Ascending aorta (tissue), 2 donors: ENCODE measurements around the gene CRCP. TPM values are rescaled to one million over a fixed set of nuclear protein-coding genes. Genes with fewer than 3 reads are reported as not detected.

Experiments
- DNase-seq, 2 donors: peaks; one replicate each; pipeline ENCODE4 v3.0.0-alpha.2; 2019; ENCODE audit warnings: low spot score in 2 of 2
- H3K27ac ChIP-seq, 2 donors: fragments of 200-600 bp; sonication (generic); one replicate each; pipeline ENCODE4 v1.5.1; 2016 to 2017; ENCODE audit warnings: mild to moderate bottlenecking in 1 of 2
- H3K27me3 ChIP-seq: fragments of 200-600 bp; sonication (generic); one replicate; pipeline ENCODE4 v1.5.1; 2017
- H3K36me3 ChIP-seq, 2 donors: fragments of 200-600 bp; sonication (generic); one replicate each; pipeline ENCODE4 v1.5.1; 2016
- H3K4me1 ChIP-seq, 2 donors: fragments of 200-600 bp; sonication (generic); one replicate each; pipeline ENCODE4 v1.5.1; 2016 to 2017; ENCODE audit warnings: mild to moderate bottlenecking in 1 of 2
- H3K4me3 ChIP-seq, 2 donors: fragments of 200-600 bp; sonication (generic); one replicate each; pipeline ENCODE4 v1.5.1; 2016 to 2017; ENCODE audit warnings: mild to moderate bottlenecking in 1 of 2
- H3K9me3 ChIP-seq, 2 donors: fragments of 200-600 bp; sonication (generic); one replicate each; pipeline ENCODE4 v1.5.1; 2016
- intact Hi-C: fragments of 100-400 bp; cut with DNase I; formaldehyde crosslinking; loops from one replicate; pipeline ENCODE4 v1.15.1; 2023
- total RNA-seq: library from RNA; depleted of rRNA; stranded (reverse); fragments of >200 nt; gene quantifications from one replicate; pipeline ENCODE4 v1.1.0, GENCODE V29; 2016
- TF ChIP-seq, protein P1 (sequence below), 3 experiments: fragments of 200-600 bp in 2 of 3; fragments of 450-650 bp in 1 of 3; sonication (generic) in 2 of 3; IDR thresholded peaks; one replicate each; pipeline ENCODE4 v1.5.1; 2016 to 2019; ENCODE audit warnings: antibody characterized with exemption in 3 of 3, mild to moderate bottlenecking in 1 of 3, moderate library complexity in 1 of 3

CRCP gene
- total RNA-seq, 1 donor from 2014 or later, result 129 TPM

DNA sequence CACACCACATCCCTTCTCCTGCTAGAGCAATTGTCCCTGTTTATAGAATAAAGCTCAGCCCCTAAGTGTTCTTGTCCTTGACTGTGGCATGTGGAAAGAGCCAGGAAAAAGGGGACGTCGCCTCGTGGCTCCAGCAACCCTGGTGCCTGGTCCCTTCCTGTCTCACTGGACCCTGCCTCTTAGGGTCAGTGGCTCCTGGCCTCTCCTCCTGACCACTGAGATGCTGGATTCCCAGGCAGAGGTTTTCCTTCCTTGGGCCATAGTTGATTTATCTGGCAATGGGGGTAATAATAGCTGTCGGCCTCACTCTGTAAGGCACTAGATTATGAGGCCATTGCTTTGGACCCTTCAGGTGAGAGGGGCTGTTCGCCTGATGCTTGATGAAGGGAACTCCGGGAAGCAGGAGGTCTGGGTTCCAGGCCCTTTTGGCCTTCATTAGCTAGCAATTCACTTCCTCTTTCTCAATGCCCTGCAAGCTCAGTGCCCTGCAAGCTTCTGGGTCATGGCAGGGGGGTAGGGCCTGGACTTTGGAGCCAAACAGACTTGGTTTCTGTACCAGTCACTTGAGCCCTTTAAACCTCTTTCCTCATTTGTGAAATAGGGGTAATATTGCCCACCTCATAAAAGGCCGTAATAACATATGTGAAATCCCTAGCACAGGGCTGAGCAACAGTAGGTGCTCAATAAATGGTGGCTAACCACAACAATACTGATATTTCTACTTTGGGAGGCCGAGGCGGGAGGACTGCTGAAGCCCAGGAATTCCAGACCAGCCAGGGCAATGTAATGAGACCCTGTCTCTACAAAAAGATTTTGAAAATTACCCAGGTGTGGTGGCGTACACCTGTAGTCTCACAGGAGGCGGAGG lies 38.0 kb upstream of the CRCP start:
- TF ChIP-seq, protein P1, sequence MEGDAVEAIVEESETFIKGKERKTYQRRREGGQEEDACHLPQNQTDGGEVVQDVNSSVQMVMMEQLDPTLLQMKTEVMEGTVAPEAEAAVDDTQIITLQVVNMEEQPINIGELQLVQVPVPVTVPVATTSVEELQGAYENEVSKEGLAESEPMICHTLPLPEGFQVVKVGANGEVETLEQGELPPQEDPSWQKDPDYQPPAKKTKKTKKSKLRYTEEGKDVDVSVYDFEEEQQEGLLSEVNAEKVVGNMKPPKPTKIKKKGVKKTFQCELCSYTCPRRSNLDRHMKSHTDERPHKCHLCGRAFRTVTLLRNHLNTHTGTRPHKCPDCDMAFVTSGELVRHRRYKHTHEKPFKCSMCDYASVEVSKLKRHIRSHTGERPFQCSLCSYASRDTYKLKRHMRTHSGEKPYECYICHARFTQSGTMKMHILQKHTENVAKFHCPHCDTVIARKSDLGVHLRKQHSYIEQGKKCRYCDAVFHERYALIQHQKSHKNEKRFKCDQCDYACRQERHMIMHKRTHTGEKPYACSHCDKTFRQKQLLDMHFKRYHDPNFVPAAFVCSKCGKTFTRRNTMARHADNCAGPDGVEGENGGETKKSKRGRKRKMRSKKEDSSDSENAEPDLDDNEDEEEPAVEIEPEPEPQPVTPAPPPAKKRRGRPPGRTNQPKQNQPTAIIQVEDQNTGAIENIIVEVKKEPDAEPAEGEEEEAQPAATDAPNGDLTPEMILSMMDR (IDR thresholded peaks at IDR 0.05), result no peak
- Histone ChIP-seq H3K4me3 (peak overlapping the region; percentile 92 to 94), H3K4me1 (peaks cover 8 to 18% of the 10 kb centered on the region in 2 donors), H3K36me3 (peaks cover 5 to 6% of the 10 kb centered on the region in 2 donors), H3K27ac (peak overlapping the region; percentile 72 to 75), H3K9me3 (no peaks in the 10 kb centered on the region), H3K27me3 (no peaks in the 10 kb centered on the region)
- intact Hi-C loops, result loop anchor here (2.0 kb wide), 1 partner anchor 20 kb away; no protein-coding TSS in a partner anchor
- DNase-seq, result no peak

DNA sequence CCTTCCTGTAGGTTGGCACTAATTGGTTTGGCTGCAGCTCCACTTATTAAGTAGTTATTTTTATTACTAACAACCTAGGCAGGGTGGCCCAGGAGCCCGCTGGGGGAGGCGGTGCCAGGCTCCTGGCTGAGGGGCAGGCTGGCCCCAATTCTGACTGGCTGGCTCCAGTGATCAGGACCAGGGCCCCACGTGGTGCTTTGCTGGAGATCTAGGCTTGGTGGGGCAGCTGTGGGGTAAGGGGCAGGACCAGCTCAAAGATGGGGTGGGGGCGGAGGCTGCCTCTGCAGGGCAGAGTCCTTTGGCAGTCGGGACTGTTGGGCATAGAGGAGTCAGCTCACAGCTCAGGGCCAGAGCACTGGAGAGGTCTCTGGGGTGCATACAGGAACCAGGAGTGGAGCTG lies 36.6 kb upstream of the CRCP start:
- Histone ChIP-seq H3K27me3 (no peaks in the 10 kb centered on the region), H3K9me3 (no peaks in the 10 kb centered on the region), H3K4me3 (no peak overlapping the region), H3K4me1 (peaks cover 8 to 18% of the 10 kb centered on the region in 2 donors), H3K36me3 (peaks cover 13 to 18% of the 10 kb centered on the region in 2 donors), H3K27ac (no peak overlapping the region)
- intact Hi-C loops, result no loop called here
- no peak for DNase-seq
- TF ChIP-seq, protein P1 (IDR thresholded peaks at IDR 0.05), result no peak

DNA sequence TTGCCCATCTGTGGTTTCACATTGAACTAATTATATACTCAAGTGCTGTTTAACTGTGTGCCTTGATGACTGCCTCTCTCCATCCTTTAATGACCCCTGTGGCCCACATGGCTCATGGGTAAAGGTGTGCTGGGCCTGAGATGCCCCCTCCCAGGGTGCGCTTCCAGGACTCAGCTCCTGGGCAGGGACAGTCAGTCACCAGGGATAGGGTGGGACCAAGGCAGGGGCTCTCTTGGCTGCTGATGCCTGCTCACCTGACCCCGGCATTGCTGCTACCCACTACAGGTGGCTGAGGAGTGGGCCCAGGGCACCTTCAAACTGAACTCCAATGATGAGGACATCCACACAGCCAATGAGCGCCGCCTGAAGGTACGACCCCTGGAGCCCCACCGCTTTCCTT lies 32.6 kb upstream of the CRCP start:
- TF ChIP-seq, protein P1 (IDR thresholded peaks at IDR 0.05), result no peak
- peaks cover under 1 to 7% of the 10 kb centered on the region in 2 donors for H3K4me1 ChIP-seq
- peaks cover 21 to 46% of the 10 kb centered on the region in 2 donors for H3K36me3 ChIP-seq
- no peak overlapping the region for H3K27ac ChIP-seq
- DNase-seq, result no peak
- H3K27me3 ChIP-seq, result no peaks in the 10 kb centered on the region
- no peaks in the 10 kb centered on the region for H3K9me3 ChIP-seq
- intact Hi-C loops, result no loop called here
- H3K4me3 ChIP-seq, result no peak overlapping the region

DNA sequence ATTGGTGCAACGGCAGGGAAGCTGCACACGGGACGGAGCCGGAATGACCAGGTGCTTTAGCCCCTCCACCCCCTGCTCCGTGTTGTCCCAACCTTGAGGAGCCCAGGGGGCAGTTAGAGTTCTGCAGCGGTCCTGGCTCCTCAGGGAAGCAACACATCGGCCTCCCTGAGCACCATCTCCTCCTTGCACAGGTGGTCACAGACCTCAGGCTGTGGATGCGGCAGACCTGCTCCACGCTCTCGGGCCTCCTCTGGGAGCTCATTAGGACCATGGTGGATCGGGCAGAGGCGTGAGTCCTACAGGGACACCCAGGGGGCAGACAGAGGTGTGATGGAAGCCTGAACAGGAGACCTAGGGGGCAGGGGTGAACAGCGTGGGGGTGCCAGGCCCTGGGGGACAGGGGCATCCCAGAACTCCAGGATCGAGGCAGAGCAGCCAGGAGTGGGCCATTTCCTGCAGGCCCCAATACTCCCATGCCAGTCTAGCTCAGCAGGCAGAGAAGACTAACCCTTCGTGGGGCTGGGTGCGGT lies 31.7 kb upstream of the CRCP start:
- Histone ChIP-seq H3K27ac (no peak overlapping the region), H3K4me3 (no peak overlapping the region), H3K4me1 (no peaks in the 10 kb centered on the region), H3K9me3 (no peaks in the 10 kb centered on the region), H3K36me3 (peaks cover 24 to 51% of the 10 kb centered on the region in 2 donors), H3K27me3 (no peaks in the 10 kb centered on the region)
- no peak for DNase-seq
- intact Hi-C loops, result no loop called here
- TF ChIP-seq, protein P1 (IDR thresholded peaks at IDR 0.05), result no peak

DNA sequence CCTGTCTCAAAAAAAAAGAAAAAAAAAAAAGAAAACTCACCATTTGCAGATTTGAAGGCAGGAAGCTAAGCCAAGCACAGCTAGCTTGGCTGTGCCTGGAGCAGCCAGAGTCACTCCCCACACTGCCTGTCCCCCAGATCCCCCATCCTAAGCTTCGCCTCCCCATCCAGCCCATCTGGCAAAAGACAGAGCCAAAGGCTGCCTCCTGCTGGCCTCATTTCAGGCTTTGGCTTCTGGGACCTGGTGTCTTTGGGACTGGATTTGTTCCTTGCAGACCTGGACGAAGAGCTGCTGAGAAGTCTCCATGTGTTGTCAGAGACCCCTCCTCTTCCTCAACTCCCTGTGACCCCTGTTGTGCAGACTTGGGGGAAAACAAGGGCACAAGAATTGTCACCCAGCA lies 31.0 kb upstream of the CRCP start:
- no peak overlapping the region for H3K27ac ChIP-seq
- no peak overlapping the region for H3K4me3 ChIP-seq
- TF ChIP-seq, protein P1 (IDR thresholded peaks at IDR 0.05), result no peak
- intact Hi-C loops, result no loop called here
- H3K27me3 ChIP-seq, result no peaks in the 10 kb centered on the region
- DNase-seq, result no peak
- H3K9me3 ChIP-seq, result no peaks in the 10 kb centered on the region
- H3K4me1 ChIP-seq, result no peaks in the 10 kb centered on the region
- peaks cover 23 to 54% of the 10 kb centered on the region in 2 donors for H3K36me3 ChIP-seq
